T-helper 1 cell treated with Interleukin-12 subunit alpha and Interleukin-12 subunit beta and Interleukin-4 antibody, amounts not matched to agents 30 ng/mL and 1 ng/mL, for 36 hours (primary cell): Measurements from ENCODE around the gene PRDM11. TPM values are rescaled to one million over a fixed set of nuclear protein-coding genes. Genes with fewer than 3 reads are reported as not detected.
"Not testable (repeated sequence)": the region's sequence is repeated elsewhere in the genome, so short reads cannot be mapped to it uniquely, and the experiment has no call there.

Source experiments
- intact Hi-C: fragments of 100-400 bp; cut with micrococcal nuclease; formaldehyde crosslinking; loops from one replicate; pipeline ENCODE4 v1.15.1; 2024
- total RNA-seq: library from RNA; stranded (reverse); gene quantifications from 2 replicates; pipeline ENCODE4 v1.2.3, GENCODE V29; 2022

PRDM11 gene
- total RNA-seq, result 1.8 and 2.2 TPM in 2 replicates

- intact Hi-C loops, result loop anchor here (1.0 to 5.0 kb wide), 8 partner anchors 43 to 771 kb away; partner anchors contain the start of genes CD82, PEX16 and TP53I11
Measured at GRCh38 chr11:45146072-45147016, at the start of gene PRDM11. Gene PRDM11 (plus strand): TSS chr11:45146639. CDS start chr11:45181767, 35,128 bp downstream.

- intact Hi-C loops, result no loop called here
Measured at GRCh38 chr11:45097721-45098493, 48.5 kb upstream of the PRDM11 start.

GRCh38 chr11:45098929-45099328 lies 47.5 kb upstream of the PRDM11 start:
- intact Hi-C loops, result no loop called here

GRCh38 chr11:45100339-45100738 lies 46.1 kb upstream of the PRDM11 start:
- intact Hi-C loops, result loop anchor here (10.0 kb wide), 1 partner anchor 1006 kb away; the partner anchor contains the start of gene EXT2

- intact Hi-C loops, result loop anchor here (2.0 to 10.0 kb wide), 3 partner anchors 376 to 1008 kb away; partner anchors contain the start of genes CD82, EXT2 and TSPAN18
Measured at GRCh38 chr11:45102361-45102809, 44.1 kb upstream of the PRDM11 start.

- intact Hi-C loops, result loop anchor here (1.0 to 10.0 kb wide), 10 partner anchors 13 to 1008 kb away; partner anchors contain the start of genes CD82, EXT2, TP53I11 and TSPAN18
Measured at GRCh38 chr11:45102810-45103621, 43.4 kb upstream of the PRDM11 start.

- intact Hi-C loops, result loop anchor here (10.0 kb wide), 1 partner anchor 1009 kb away; the partner anchor contains the start of gene EXT2
Measured at GRCh38 chr11:45104006-45104789, 42.2 kb upstream of the PRDM11 start.

GRCh38 chr11:45104790-45105084 lies 41.7 kb upstream of the PRDM11 start:
- intact Hi-C loops, result loop anchor here (10.0 kb wide), 1 partner anchor 1010 kb away; the partner anchor contains the start of gene EXT2

GRCh38 chr11:45105233-45105983 lies 41.0 kb upstream of the PRDM11 start:
- intact Hi-C loops, result loop anchor here (10.0 kb wide), 1 partner anchor 1011 kb away; the partner anchor contains the start of gene EXT2

GRCh38 chr11:45105984-45106375 lies 40.5 kb upstream of the PRDM11 start:
- intact Hi-C loops, result loop anchor here (10.0 kb wide), 1 partner anchor 1011 kb away; the partner anchor contains the start of gene EXT2

GRCh38 chr11:45106440-45106839 lies 40.0 kb upstream of the PRDM11 start:
- intact Hi-C loops, result loop anchor here (10.0 kb wide), 1 partner anchor 1012 kb away; the partner anchor contains the start of gene EXT2

- intact Hi-C loops, result loop anchor here (10.0 kb wide), 1 partner anchor 1012 kb away; the partner anchor contains the start of gene EXT2
Measured at GRCh38 chr11:45107029-45107428, 39.4 kb upstream of the PRDM11 start.

GRCh38 chr11:45108070-45109064 lies 38.1 kb upstream of the PRDM11 start:
- intact Hi-C loops, result loop anchor here (10.0 kb wide), 1 partner anchor 1014 kb away; the partner anchor contains the start of gene EXT2

GRCh38 chr11:45109400-45109799 lies 37.0 kb upstream of the PRDM11 start:
- intact Hi-C loops, result loop anchor here (10.0 kb wide), 1 partner anchor 1015 kb away; the partner anchor contains the start of gene EXT2

- intact Hi-C loops, result loop anchor here (1.0 to 10.0 kb wide), 5 partner anchors 122 to 664 kb away; no protein-coding TSS in a partner anchor
Measured at GRCh38 chr11:45110562-45110961, 35.9 kb upstream of the PRDM11 start.

GRCh38 chr11:45113807-45114206 lies 32.6 kb upstream of the PRDM11 start:
- intact Hi-C loops, result loop anchor here (5.0 to 10.0 kb wide), 2 partner anchors 118 to 661 kb away; no protein-coding TSS in a partner anchor

- intact Hi-C loops, result not testable (repeated sequence)
Measured at GRCh38 chr11:45127836-45128235, 18.6 kb upstream of the PRDM11 start.
